ACHN (cell line): ENCODE measurements around the gene PGS1.

Experiments
- DNase-seq: peaks from one replicate; pipeline ENCODE4 v3.0.0-alpha.2; 2015
- in situ Hi-C: cut with HindIII; loops from 2 replicates; pipeline ENCODE4 v1.10.0; 2017; ENCODE audit warnings: low sequenced_read_pairs, low pct_ligation_motif_present, low pct_unique_long_range_greater_than_20kb

PGS1 gene

GRCh38 chr17:78360371-78361224, 17.9 kb upstream of the PGS1 start:
- peak; percentile 92 for DNase-seq
- in situ Hi-C loops, result no loop called here

GRCh38 chr17:78361225-78361701, 17.2 kb upstream of the PGS1 start:
- in situ Hi-C loops, result no loop called here
- no peak for DNase-seq

GRCh38 chr17:78362232-78362631, 16.2 kb upstream of the PGS1 start:
- DNase-seq, result no peak
- in situ Hi-C loops, result no loop called here

- in situ Hi-C loops, result no loop called here
- DNase-seq, result peak; percentile 47
Measured at GRCh38 chr17:78362671-78363070, 15.8 kb upstream of the PGS1 start.

- in situ Hi-C loops, result no loop called here
- DNase-seq, result no peak
Measured at GRCh38 chr17:78364436-78365281, 13.8 kb upstream of the PGS1 start.

GRCh38 chr17:78365561-78366108, 12.8 kb upstream of the PGS1 start:
- DNase-seq, result no peak
- in situ Hi-C loops, result no loop called here

- in situ Hi-C loops, result no loop called here
- DNase-seq, result no peak
Measured at GRCh38 chr17:78366109-78366848, 12.2 kb upstream of the PGS1 start.

- in situ Hi-C loops, result no loop called here
- DNase-seq, result no peak
Measured at GRCh38 chr17:78367193-78367592, 11.3 kb upstream of the PGS1 start.

GRCh38 chr17:78368348-78368747, 10.1 kb upstream of the PGS1 start:
- DNase-seq, result no peak
- in situ Hi-C loops, result no loop called here

- in situ Hi-C loops, result no loop called here
- DNase-seq, result no peak
Measured at GRCh38 chr17:78368854-78369495, 9.5 kb upstream of the PGS1 start.

GRCh38 chr17:78369791-78370381, 8.6 kb upstream of the PGS1 start:
- in situ Hi-C loops, result no loop called here
- no peak for DNase-seq

- no peak for DNase-seq
- in situ Hi-C loops, result no loop called here
Measured at GRCh38 chr17:78371056-78371455, 7.4 kb upstream of the PGS1 start.

GRCh38 chr17:78372841-78373240, 5.6 kb upstream of the PGS1 start:
- in situ Hi-C loops, result no loop called here
- DNase-seq, result no peak

- DNase-seq, result no peak
- in situ Hi-C loops, result no loop called here
Measured at GRCh38 chr17:78374189-78374588, 4.3 kb upstream of the PGS1 start.

GRCh38 chr17:78374631-78375274, 3.7 kb upstream of the PGS1 start:
- in situ Hi-C loops, result no loop called here
- DNase-seq, result peak; percentile 86

- DNase-seq, result peak; percentile 95
- in situ Hi-C loops, result no loop called here
Measured at GRCh38 chr17:78375401-78376151, 2.9 kb upstream of the PGS1 start.

- in situ Hi-C loops, result no loop called here
- no peak for DNase-seq
Measured at GRCh38 chr17:78376161-78376560, 2.3 kb upstream of the PGS1 start.
